PFSK-1 (cell line): ENCODE data around the gene CACNG6.

Experiments
- FOXP2 ChIP-seq: optimal IDR thresholded peaks from 2 replicates; pipeline ENCODE3; 2011; ENCODE audit warnings: borderline replicate concordance, control low read depth, inconsistent platforms; ENCODE audit not compliant: insufficient read depth; ENCODE audit errors: extremely low read length, extremely low read depth
- POLR2AphosphoS5 ChIP-seq: IDR thresholded peaks from 2 replicates; pipeline ENCODE4 v1.6.1; 2012; ENCODE audit warnings: low read depth, mild to moderate bottlenecking, control low read depth, low read length, moderate library complexity
- SIN3A ChIP-seq: IDR thresholded peaks from 2 replicates; pipeline ENCODE4 v1.6.1; 2012; ENCODE audit warnings: mild to moderate bottlenecking, low read length, moderate library complexity, borderline replicate concordance; ENCODE audit not compliant: insufficient read depth
- TAF1 ChIP-seq: IDR thresholded peaks from 2 replicates; pipeline ENCODE4 v1.6.1; 2012; ENCODE audit warnings: low read length, control low read depth, borderline replicate concordance; ENCODE audit not compliant: insufficient read depth
- TF ChIP-seq, protein P1 (sequence below), 2 experiments: IDR thresholded peaks; 2 replicates each; pipeline versions ENCODE4 v1.6.1 to v1.8.0; 2011 to 2012; ENCODE audit warnings: low read depth in 2 of 2, low read length in 2 of 2, control low read depth in 1 of 2, inconsistent platforms in 1 of 2, mild to moderate bottlenecking in 1 of 2, moderate library complexity in 1 of 2; ENCODE audit not compliant: insufficient read depth in 1 of 2

Gene CACNG6

DNA sequence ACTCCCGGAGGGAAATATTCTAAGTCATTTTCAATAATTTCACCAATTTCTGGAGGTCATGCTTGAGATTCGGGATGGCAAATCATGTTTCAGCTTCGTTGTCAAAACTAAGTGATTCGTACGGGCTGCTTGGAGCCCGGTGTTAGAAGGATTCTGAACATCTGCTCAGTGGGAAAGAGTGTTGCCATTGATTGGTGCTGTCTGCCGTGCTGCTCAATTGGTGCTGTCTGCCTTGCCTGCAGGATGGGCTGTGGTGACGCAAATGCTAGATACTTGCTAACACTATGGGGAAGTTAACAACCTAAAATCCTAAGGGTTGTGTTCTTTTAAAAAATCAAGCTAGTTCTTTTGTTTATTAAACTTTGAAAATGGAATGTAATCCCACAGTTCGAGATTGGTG lies 46.0 kb upstream of the CACNG6 start:
- TF ChIP-seq SIN3A (no peak), TAF1 (no peak), POLR2AphosphoS5 (no peak), FOXP2 (no peak)
- TF ChIP-seq, protein P1, sequence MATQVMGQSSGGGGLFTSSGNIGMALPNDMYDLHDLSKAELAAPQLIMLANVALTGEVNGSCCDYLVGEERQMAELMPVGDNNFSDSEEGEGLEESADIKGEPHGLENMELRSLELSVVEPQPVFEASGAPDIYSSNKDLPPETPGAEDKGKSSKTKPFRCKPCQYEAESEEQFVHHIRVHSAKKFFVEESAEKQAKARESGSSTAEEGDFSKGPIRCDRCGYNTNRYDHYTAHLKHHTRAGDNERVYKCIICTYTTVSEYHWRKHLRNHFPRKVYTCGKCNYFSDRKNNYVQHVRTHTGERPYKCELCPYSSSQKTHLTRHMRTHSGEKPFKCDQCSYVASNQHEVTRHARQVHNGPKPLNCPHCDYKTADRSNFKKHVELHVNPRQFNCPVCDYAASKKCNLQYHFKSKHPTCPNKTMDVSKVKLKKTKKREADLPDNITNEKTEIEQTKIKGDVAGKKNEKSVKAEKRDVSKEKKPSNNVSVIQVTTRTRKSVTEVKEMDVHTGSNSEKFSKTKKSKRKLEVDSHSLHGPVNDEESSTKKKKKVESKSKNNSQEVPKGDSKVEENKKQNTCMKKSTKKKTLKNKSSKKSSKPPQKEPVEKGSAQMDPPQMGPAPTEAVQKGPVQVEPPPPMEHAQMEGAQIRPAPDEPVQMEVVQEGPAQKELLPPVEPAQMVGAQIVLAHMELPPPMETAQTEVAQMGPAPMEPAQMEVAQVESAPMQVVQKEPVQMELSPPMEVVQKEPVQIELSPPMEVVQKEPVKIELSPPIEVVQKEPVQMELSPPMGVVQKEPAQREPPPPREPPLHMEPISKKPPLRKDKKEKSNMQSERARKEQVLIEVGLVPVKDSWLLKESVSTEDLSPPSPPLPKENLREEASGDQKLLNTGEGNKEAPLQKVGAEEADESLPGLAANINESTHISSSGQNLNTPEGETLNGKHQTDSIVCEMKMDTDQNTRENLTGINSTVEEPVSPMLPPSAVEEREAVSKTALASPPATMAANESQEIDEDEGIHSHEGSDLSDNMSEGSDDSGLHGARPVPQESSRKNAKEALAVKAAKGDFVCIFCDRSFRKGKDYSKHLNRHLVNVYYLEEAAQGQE (IDR thresholded peaks at IDR 0.05; ENCODE audit: insufficient read depth in 1 of 2, low read depth in 2 of 2, low read length in 2 of 2), result no peak

DNA sequence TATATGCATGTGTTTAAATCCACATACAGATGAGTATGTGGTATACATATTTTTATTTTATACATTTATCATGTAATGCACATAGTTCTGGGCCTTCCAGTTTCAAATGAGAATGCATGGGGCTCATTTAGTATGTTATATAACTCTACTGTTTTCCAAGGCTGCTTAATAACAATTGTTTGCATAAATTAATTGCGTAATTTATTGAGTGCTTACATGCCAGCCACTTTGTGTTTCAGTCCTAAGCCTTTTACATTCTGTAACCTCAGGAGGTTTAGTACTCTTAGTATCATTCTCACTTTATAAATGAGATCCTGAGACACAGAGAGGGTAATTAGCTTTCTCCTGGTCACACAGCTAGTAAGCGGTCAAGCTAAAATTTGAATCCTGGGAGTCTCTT lies 45.4 kb upstream of the CACNG6 start:
- TF ChIP-seq, protein P1 (IDR thresholded peaks at IDR 0.05; ENCODE audit: insufficient read depth in 1 of 2, low read depth in 2 of 2, low read length in 2 of 2), result no peak

DNA sequence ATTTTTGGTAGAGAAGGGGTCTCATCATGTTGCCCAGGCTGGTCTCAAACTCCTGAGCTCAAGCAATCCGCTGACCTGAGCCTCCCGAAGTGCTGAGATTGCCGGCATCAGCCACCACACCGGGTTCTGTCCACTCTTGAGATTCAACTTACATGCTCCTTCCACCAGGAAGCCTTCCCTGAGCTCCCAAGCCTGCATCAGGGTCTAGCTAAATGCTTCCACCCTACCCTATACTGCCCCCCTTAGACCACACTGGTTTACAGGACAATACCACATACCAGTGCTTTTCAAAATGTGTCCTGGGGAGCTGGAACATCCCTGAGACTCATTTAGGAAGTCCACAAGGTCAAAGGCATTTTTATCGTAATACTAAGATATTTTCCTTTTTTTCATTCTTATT lies 43.8 kb upstream of the CACNG6 start:
- TF ChIP-seq FOXP2 (no peak), POLR2AphosphoS5 (no peak), SIN3A (no peak), TAF1 (no peak)
- TF ChIP-seq, protein P1 (IDR thresholded peaks at IDR 0.05; ENCODE audit: insufficient read depth in 1 of 2, low read depth in 2 of 2, low read length in 2 of 2), result no peak

DNA sequence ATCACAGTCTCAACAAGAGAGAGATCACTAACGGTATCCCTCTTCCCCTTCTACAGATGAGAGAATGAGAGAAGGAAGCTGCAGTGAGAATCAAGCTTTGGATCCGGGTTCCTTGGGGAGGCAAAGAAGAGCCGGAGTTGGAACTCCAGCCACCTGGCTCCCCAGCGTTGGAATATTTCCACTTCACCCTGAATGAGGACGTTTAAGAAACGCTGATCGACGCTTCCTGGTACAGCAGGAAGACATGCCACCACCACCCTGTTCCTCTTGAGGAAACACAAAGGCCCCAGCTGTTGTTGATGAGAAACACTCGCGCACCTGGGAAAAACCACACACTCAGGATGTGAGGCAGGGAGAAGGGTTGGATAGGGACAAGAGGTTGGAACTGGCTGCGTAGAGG lies 40.0 kb upstream of the CACNG6 start:
- TF ChIP-seq SIN3A (no peak), FOXP2 (no peak), TAF1 (no peak), POLR2AphosphoS5 (no peak)
- TF ChIP-seq, protein P1 (IDR thresholded peaks at IDR 0.05; ENCODE audit: insufficient read depth in 1 of 2, low read depth in 2 of 2, low read length in 2 of 2), result no peak

DNA sequence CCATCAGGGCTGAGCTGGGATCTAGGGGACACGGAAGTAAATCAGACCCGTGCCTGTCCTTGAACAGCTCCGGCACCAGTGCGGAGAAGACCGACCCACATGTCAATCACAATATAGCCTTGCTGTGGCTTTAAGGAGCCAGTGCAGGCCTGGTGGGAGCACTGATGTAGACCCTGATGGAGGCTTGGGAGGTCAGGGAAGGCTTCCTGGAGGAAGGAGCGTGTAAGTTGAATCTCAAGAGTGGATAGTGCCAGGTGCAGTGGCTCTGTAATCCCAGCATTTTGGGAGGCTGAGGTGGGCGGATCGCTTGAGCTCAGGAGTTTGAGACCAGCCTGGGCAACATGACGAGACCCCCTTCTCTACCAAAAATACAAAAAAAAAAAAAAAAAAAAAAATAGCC lies 39.5 kb upstream of the CACNG6 start:
- TF ChIP-seq, protein P1 (IDR thresholded peaks at IDR 0.05; ENCODE audit: insufficient read depth in 1 of 2, low read depth in 2 of 2, low read length in 2 of 2), result no peak
- no peak for TF ChIP-seq POLR2AphosphoS5
- no peak for TF ChIP-seq SIN3A
- no peak for TF ChIP-seq FOXP2
- TF ChIP-seq TAF1, result no peak
